ENCODE measurements around the gene AKAP7. TPM values are rescaled to one million over a fixed set of nuclear protein-coding genes. Genes with fewer than 3 reads are reported as not detected.
"Not testable (repeated sequence)": the region's sequence is repeated elsewhere in the genome, so short reads cannot be mapped to it uniquely, and the experiment has no call there.

The AKAP7 gene
- total and polyA plus RNA-seq, 2 experiments from 2014 or later: 9.1 to 11.9 TPM

- no peak for TF ChIP-seq CTCF (IDR thresholded peaks at IDR 0.05; ENCODE audit: low read depth, low read length)
- peak overlapping the region; percentile 63 for H3K27ac ChIP-seq
- DNase-seq (ENCODE audit: low read depth in 1 of 2, low spot score in 1 of 2): peak; percentile 26 to 28
- no peak overlapping the region for H3K4me3 ChIP-seq
- no peaks in the 10 kb centered on the region for H3K9me3 ChIP-seq (ENCODE audit: low read depth)
- no peaks in the 10 kb centered on the region for H3K36me3 ChIP-seq
- no peaks in the 10 kb centered on the region for H3K27me3 ChIP-seq
- peaks cover 13% of the 10 kb centered on the region for H3K4me1 ChIP-seq (ENCODE audit: low read depth)
Measured at GRCh38 chr6:131292145-131292938, 157.1 kb downstream of the AKAP7 start.

GRCh38 chr6:131293472-131293911 lies 158.2 kb downstream of the AKAP7 start:
- Histone ChIP-seq H3K36me3 (no peaks in the 10 kb centered on the region), H3K4me1 (ENCODE audit: low read depth) (peaks cover 13% of the 10 kb centered on the region), H3K9me3 (ENCODE audit: low read depth) (no peaks in the 10 kb centered on the region), H3K4me3 (no peak overlapping the region), H3K27ac (no peak overlapping the region), H3K27me3 (no peaks in the 10 kb centered on the region)
- TF ChIP-seq CTCF (IDR thresholded peaks at IDR 0.05; ENCODE audit: low read depth, low read length): no peak
- no peak for DNase-seq (ENCODE audit: low read depth in 1 of 2, low spot score in 1 of 2)

DNA sequence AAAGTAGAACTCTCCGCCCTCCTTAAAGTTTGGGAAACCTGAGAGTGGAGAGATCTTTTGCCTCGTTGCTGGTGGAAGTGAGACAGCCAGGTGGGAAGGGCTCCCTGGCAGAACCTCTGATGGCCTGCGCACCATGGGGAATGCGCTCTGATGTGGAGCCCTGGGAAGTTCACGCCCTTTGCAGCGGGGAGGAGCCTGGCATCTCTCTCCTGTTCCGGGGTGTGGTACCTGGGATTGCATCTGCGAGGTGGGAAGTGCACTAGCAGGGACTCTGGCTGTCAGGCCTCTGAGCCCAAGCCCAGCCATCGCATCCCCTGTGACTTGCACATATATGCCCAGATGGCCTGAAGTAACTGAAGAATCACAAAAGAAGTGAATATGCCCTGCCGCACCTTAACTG lies 159.8 kb downstream of the AKAP7 start:
- no peak overlapping the region for H3K4me3 ChIP-seq
- no peaks in the 10 kb centered on the region for H3K27me3 ChIP-seq
- no peaks in the 10 kb centered on the region for H3K36me3 ChIP-seq
- peaks cover 13% of the 10 kb centered on the region for H3K4me1 ChIP-seq (ENCODE audit: low read depth)
- H3K9me3 ChIP-seq (ENCODE audit: low read depth): no peaks in the 10 kb centered on the region
- no peak for DNase-seq (ENCODE audit: low read depth in 1 of 2, low spot score in 1 of 2)
- no peak overlapping the region for H3K27ac ChIP-seq
- no peak for TF ChIP-seq CTCF (IDR thresholded peaks at IDR 0.05; ENCODE audit: low read depth, low read length)

GRCh38 chr6:131300826-131301225 lies 165.6 kb downstream of the AKAP7 start:
- DNase-seq (ENCODE audit: low read depth in 1 of 2, low spot score in 1 of 2); H3K9me3 ChIP-seq (ENCODE audit: low read depth); H3K36me3 ChIP-seq; H3K27ac ChIP-seq; H3K27me3 ChIP-seq; H3K4me3 ChIP-seq: not testable (repeated sequence)
- peaks cover 12% of the 10 kb centered on the region for H3K4me1 ChIP-seq (ENCODE audit: low read depth)

DNA sequence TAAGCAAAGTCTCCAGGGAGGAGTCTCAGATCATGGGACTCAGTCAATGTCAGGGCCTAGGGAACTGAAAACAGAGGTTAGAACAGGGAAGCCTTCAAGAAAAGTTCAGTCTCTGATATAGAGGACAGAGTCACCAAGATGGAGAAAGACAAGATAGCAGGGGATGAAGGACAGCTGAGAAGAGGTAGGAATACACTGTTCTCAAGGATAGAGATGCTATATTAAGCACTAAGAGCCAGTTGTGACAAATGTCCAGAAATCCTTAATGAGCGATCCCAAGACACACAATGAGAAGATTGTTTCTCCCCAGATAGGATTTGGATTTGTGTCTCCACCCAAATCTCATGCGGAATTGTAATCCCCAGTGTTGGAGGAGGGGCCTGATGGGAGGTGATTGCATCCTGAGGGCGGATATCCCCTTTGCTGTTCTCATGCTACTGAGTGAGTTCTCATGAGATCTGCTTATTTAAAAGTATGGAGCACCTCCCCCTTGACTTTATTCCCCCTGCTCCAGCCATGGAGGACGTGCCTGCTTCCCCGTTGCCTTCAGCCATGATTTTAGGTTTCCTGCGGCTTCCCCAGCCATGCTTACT lies 168.2 kb downstream of the AKAP7 start:
- DNase-seq (ENCODE audit: low read depth in 1 of 2, low spot score in 1 of 2): no peak
- no peak for TF ChIP-seq CTCF (IDR thresholded peaks at IDR 0.05; ENCODE audit: low read depth, low read length)

More for the DNA sequence above, 168.2 kb downstream of the AKAP7 start:
- Histone ChIP-seq H3K9me3 (ENCODE audit: low read depth) (no peaks in the 10 kb centered on the region), H3K4me3 (no peak overlapping the region), H3K27ac (no peak overlapping the region), H3K27me3 (no peaks in the 10 kb centered on the region), H3K4me1 (ENCODE audit: low read depth) (peaks cover 13% of the 10 kb centered on the region), H3K36me3 (no peaks in the 10 kb centered on the region)
